ENCODE results near the gene BTN1A1.

The BTN1A1 gene

DNA sequence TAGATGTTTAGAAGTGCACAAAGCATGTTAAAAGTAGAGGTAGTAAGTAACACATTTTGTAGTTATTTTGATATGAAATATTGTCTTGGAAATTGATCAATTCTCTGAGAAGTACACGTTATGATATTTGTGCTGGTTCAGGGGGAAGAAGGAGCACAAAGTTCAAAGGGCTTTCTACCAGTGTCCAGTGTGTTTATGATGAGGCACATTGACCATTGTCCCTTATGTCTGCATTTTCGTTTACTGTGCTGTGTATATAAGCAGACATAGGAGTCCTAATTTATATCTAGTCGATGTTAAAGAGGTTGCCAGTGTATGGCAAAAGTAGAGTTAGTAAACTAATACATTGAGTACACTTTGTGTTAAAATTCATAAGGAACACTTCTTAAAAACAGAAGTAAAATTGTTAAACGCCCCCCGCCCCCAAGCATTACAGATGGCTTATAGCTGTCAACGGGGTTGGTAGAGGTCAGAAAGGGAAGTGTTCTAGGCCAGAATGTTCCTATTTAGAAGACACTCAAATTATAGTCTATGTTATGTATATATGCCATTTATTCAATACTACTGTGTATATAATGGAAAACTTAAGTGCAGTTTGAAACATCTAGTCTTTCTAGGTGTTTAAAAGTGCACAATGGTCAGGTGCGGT lies 24.7 kb downstream of the BTN1A1 start:
- TF ChIP-seq, protein P1, sequence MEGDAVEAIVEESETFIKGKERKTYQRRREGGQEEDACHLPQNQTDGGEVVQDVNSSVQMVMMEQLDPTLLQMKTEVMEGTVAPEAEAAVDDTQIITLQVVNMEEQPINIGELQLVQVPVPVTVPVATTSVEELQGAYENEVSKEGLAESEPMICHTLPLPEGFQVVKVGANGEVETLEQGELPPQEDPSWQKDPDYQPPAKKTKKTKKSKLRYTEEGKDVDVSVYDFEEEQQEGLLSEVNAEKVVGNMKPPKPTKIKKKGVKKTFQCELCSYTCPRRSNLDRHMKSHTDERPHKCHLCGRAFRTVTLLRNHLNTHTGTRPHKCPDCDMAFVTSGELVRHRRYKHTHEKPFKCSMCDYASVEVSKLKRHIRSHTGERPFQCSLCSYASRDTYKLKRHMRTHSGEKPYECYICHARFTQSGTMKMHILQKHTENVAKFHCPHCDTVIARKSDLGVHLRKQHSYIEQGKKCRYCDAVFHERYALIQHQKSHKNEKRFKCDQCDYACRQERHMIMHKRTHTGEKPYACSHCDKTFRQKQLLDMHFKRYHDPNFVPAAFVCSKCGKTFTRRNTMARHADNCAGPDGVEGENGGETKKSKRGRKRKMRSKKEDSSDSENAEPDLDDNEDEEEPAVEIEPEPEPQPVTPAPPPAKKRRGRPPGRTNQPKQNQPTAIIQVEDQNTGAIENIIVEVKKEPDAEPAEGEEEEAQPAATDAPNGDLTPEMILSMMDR (IDR thresholded peaks at IDR 0.05; ENCODE audit: borderline replicate concordance, insufficient read depth, low read depth, low read length) = no peak
- no peak overlapping the region for H3K4me3 ChIP-seq (ENCODE audit: low read depth, low read length)

DNA sequence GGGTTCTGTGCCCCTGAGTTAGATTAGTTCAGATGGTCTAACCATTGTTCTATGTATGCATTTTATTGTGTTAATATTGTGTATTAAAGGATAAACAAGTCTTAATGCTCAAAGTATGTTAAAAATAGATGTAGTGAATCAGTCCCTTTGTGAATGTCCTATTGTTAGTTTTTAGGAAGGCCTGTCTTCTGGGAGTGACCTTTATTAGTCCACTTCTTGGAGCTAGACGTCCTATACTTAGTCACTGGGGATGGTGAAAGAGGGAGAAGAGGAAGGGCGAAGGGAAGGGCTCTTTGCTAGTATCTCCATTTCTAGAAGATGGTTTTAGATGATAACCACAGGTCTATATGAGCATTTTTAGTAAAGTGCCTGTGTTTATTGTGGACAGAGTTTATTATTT lies 25.7 kb downstream of the BTN1A1 start:
- H3K4me3 ChIP-seq (ENCODE audit: low read depth, low read length) = no peak overlapping the region
- TF ChIP-seq, protein P1 (IDR thresholded peaks at IDR 0.05; ENCODE audit: borderline replicate concordance, insufficient read depth, low read depth, low read length) = no peak

DNA sequence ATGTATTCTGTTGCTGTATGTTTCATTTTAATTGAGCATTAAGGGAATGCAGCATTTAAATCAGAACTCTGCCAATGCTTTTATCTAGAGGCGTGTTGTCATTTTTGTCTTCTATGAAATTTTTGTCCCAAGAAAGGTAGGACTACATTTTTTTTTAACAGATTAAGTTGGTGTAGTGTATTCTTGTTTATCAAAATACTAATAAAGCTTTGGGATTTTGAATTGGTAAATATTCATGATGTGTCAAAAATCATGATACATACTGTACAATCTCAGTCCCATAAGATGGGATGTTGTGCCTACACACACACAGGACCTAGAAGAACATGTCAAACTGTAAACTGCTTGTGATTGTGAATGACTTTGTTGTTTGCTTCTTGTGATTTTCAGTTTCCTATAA lies 26.8 kb downstream of the BTN1A1 start:
- H3K4me3 ChIP-seq (ENCODE audit: low read depth, low read length) = no peak overlapping the region
- TF ChIP-seq, protein P1 (IDR thresholded peaks at IDR 0.05; ENCODE audit: borderline replicate concordance, insufficient read depth, low read depth, low read length) = no peak

DNA sequence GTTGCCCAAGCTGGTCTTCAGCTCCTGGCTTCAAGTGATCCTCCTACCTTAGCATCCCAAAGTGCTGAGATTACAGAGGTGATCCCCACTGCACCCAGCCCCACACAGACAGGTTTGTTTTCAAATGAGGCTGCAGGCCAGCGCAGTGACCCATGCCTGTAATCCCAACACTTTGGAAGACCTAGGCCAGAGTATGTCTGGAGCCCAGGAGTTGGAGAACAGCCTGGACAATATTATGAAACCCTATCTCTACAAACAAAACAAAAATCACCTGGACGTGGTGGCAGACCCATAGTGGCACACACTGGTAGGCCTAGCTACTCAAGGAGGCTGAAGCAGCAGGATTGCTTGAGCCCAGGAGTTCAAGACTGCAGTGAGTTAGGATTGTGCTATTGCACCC lies 30.1 kb downstream of the BTN1A1 start:
- H3K4me3 ChIP-seq (ENCODE audit: low read depth, low read length) = no peak overlapping the region
- TF ChIP-seq, protein P1 (IDR thresholded peaks at IDR 0.05; ENCODE audit: borderline replicate concordance, insufficient read depth, low read depth, low read length) = no peak

DNA sequence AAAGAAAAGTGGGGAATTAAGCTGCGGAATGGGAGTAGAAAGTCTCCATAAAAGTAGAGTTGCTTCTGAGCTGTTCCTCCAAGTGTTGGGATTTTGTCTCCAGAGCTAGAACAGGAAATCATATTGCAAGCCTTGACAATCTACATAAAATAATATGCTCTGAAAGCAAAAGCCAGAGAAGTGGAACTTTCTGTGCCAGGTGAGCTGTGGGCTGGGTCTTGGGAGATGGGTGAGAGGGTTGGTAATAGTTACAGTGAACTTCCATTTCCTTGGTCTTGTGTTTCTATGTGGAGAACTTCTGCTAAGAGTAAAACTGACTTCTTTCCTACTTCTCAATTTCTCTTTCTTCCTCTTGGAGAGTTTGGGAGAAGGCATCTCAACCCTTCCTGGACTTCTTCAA lies 31.8 kb downstream of the BTN1A1 start:
- TF ChIP-seq, protein P1 (IDR thresholded peaks at IDR 0.05; ENCODE audit: borderline replicate concordance, insufficient read depth, low read depth, low read length) = no peak
- H3K4me3 ChIP-seq (ENCODE audit: low read depth, low read length) = no peak overlapping the region

DNA sequence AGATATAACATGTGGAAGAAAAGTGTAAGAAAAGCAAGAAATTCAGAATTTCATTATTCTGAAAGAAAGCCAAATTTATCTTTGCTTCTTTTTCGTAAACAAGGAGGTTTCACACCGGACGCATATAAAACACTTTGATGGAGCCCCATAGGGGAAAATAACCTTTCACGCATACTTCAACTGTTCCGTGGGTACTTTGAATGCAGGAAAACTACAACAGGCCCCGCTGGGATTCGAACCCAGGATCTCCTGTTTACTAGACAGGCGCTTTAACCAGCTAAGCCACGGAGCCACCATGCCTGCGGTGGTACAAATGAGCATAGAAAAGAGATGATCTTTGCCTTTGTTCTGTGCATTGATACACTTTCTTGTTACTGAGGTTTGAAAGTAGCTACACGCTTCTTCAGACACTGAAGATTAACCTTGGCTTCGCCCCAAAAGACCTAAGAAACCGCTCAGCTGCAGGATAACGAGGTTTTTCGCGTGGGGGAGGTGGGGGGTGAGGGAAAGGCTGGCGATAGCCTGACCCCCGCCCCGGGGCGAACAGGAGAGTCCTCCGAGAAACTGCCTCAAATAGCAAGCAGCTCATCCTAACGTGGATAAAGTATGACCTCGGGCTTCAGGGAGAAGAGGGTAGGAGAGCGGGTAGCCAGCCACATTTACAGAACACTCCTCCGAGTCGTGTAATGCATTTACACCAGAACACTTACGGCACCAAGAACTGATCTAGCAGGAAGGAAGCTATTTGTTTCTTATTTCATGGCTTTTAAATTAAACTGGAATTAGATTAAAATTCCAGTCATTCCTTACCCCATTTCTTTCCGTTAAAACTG lies 32.8 kb downstream of the BTN1A1 start:
- TF ChIP-seq, protein P1 (IDR thresholded peaks at IDR 0.05; ENCODE audit: borderline replicate concordance, insufficient read depth, low read depth, low read length) = no peak
- H3K4me3 ChIP-seq (ENCODE audit: low read depth, low read length) = peak overlapping the region; percentile 47

DNA sequence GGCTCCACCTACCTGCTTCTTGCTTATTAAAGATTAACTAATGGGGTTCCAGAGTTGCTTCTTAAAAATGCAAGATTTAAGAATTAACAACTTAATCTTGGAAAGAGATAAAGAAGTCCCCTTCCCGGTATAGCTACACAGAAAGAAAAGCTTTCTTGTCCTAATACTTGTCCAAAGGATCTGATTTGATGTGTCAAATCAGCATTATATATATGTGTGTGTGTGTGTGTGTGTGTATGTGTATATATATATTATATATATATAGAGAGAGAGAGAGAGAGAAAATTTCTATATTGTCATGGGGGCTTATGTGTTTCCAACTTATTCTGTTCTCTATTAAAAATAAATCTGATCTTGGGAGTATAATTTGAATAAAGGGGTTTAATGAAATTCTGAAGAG lies 33.4 kb downstream of the BTN1A1 start:
- TF ChIP-seq, protein P1 (IDR thresholded peaks at IDR 0.05; ENCODE audit: borderline replicate concordance, insufficient read depth, low read depth, low read length) = no peak
- H3K4me3 ChIP-seq (ENCODE audit: low read depth, low read length) = peak overlapping the region; percentile 47

Measured in GM12875 (cell line).